ENCODE measurements around the gene MED31.
"Not testable (repeated sequence)": the region's sequence is repeated elsewhere in the genome, so short reads cannot be mapped to it uniquely, and the experiment has no call there.

Gene MED31

GRCh38 chr17:6660805-6661463 is 9.5 kb upstream of the MED31 start:
- H3K27ac ChIP-seq (ENCODE audit: low read length, poor library complexity, severe bottlenecking): no peak overlapping the region
- H3K14ac ChIP-seq (ENCODE audit: low read length in 2 of 2): no peak overlapping the region
- no peaks in the 10 kb centered on the region for H3K9me3 ChIP-seq (ENCODE audit: control insufficient read depth, low read length)
- H3K27me3 ChIP-seq (ENCODE audit: control insufficient read depth in 1 of 2, insufficient read depth in 1 of 2, low read length in 2 of 2): peaks cover 44 to 57% of the 10 kb centered on the region in 2 experiments
- no peak overlapping the region for H2BK5ac ChIP-seq (ENCODE audit: low read depth, low read length, poor library complexity, severe bottlenecking)
- no peaks in the 10 kb centered on the region for H3K4me1 ChIP-seq (ENCODE audit: control insufficient read depth, insufficient read depth, low read depth, low read length)
- H2BK15ac ChIP-seq (ENCODE audit: low read depth, poor library complexity, severe bottlenecking): no peak overlapping the region
- no peaks in the 10 kb centered on the region for H3K79me1 ChIP-seq (replicated peaks; ENCODE audit: low read length, poor library complexity, severe bottlenecking)
- no peak for DNase-seq
- H3K36me3 ChIP-seq (ENCODE audit: control insufficient read depth in 1 of 2, insufficient read depth in 2 of 2, low read depth in 1 of 2, low read length in 2 of 2): no peaks in the 10 kb centered on the region
- H4K8ac ChIP-seq (ENCODE audit: low read length): no peak overlapping the region
- H2AFZ ChIP-seq (ENCODE audit: low read depth, low read length): no peak overlapping the region
- H3K18ac ChIP-seq (ENCODE audit: low read depth in 1 of 2, low read length in 2 of 2): no peak overlapping the region
- H3K4me2 ChIP-seq (ENCODE audit: low read length, poor library complexity, severe bottlenecking): no peak overlapping the region
- H3K9ac ChIP-seq (ENCODE audit: low read length): no peak overlapping the region
- no peak overlapping the region for H3K4me3 ChIP-seq (ENCODE audit: insufficient read depth in 1 of 2, low read depth in 1 of 2, low read length in 2 of 2)
- H4K91ac ChIP-seq (ENCODE audit: low read length): no peak overlapping the region
- no peak overlapping the region for H3K23ac ChIP-seq (ENCODE audit: low read length in 2 of 2)
- H2BK120ac ChIP-seq (ENCODE audit: low read depth, low read length): no peak overlapping the region
- no peak overlapping the region for H2AK5ac ChIP-seq (ENCODE audit: low read length, severe bottlenecking)
- H3K4ac ChIP-seq (ENCODE audit: low read depth in 1 of 2, low read length in 2 of 2): no peak overlapping the region
- no peak overlapping the region for H2BK12ac ChIP-seq (ENCODE audit: low read length in 2 of 2)
- 84% methylated on average over 11 of the region's 11 CpGs for WGBS

GRCh38 chr17:6660101-6660500 is 8.7 kb upstream of the MED31 start:
- DNase-seq: no peak
- Histone ChIP-seq H2BK5ac (ENCODE audit: low read depth, low read length, poor library complexity, severe bottlenecking) (no peak overlapping the region), H3K4ac (ENCODE audit: low read depth in 1 of 2, low read length in 2 of 2) (no peak overlapping the region), H4K8ac (ENCODE audit: low read length) (no peak overlapping the region), H2AK5ac (ENCODE audit: low read length, severe bottlenecking) (no peak overlapping the region), H3K9ac (ENCODE audit: low read length) (no peak overlapping the region), H3K14ac (ENCODE audit: low read length in 2 of 2) (no peak overlapping the region), H3K27ac (ENCODE audit: low read length, poor library complexity, severe bottlenecking) (no peak overlapping the region), H3K4me2 (ENCODE audit: low read length, poor library complexity, severe bottlenecking) (no peak overlapping the region), H3K18ac (ENCODE audit: low read depth in 1 of 2, low read length in 2 of 2) (no peak overlapping the region), H2AFZ (ENCODE audit: low read depth, low read length) (no peak overlapping the region), H2BK12ac (ENCODE audit: low read length in 2 of 2) (no peak overlapping the region), H3K23ac (ENCODE audit: low read length in 2 of 2) (no peak overlapping the region), H3K27me3 (ENCODE audit: control insufficient read depth in 1 of 2, insufficient read depth in 1 of 2, low read length in 2 of 2) (peaks cover 50 to 61% of the 10 kb centered on the region in 2 experiments), H3K4me1 (ENCODE audit: control insufficient read depth, insufficient read depth, low read depth, low read length) (peaks cover 2% of the 10 kb centered on the region), H4K91ac (ENCODE audit: low read length) (no peak overlapping the region), H3K79me1 (replicated peaks; ENCODE audit: low read length, poor library complexity, severe bottlenecking) (no peaks in the 10 kb centered on the region), H3K36me3 (ENCODE audit: control insufficient read depth in 1 of 2, insufficient read depth in 2 of 2, low read depth in 1 of 2, low read length in 2 of 2) (no peaks in the 10 kb centered on the region), H2BK120ac (ENCODE audit: low read depth, low read length) (no peak overlapping the region), H3K9me3 (ENCODE audit: control insufficient read depth, low read length) (no peaks in the 10 kb centered on the region), H3K4me3 (ENCODE audit: insufficient read depth in 1 of 2, low read depth in 1 of 2, low read length in 2 of 2) (no peak overlapping the region), H2BK15ac (ENCODE audit: low read depth, poor library complexity, severe bottlenecking) (no peak overlapping the region)
- WGBS: 93% methylated on average over 9 of the region's 9 CpGs

- WGBS: no CpG with 5 or more reads among the region's 5 CpGs
- H3K27me3 ChIP-seq (ENCODE audit: control insufficient read depth in 1 of 2, insufficient read depth in 1 of 2, low read length in 2 of 2): peaks cover 59 to 69% of the 10 kb centered on the region in 2 experiments
- H2BK120ac ChIP-seq (ENCODE audit: low read depth, low read length); H2AK5ac ChIP-seq (ENCODE audit: low read length, severe bottlenecking); H2AFZ ChIP-seq (ENCODE audit: low read depth, low read length); H2BK12ac ChIP-seq (ENCODE audit: low read length in 2 of 2); H3K27ac ChIP-seq (ENCODE audit: low read length, poor library complexity, severe bottlenecking); H3K4me3 ChIP-seq (ENCODE audit: insufficient read depth in 1 of 2, low read depth in 1 of 2, low read length in 2 of 2); H3K4me2 ChIP-seq (ENCODE audit: low read length, poor library complexity, severe bottlenecking); H2BK5ac ChIP-seq (ENCODE audit: low read depth, low read length, poor library complexity, severe bottlenecking); H2BK15ac ChIP-seq (ENCODE audit: low read depth, poor library complexity, severe bottlenecking); H3K4me1 ChIP-seq (ENCODE audit: control insufficient read depth, insufficient read depth, low read depth, low read length); H3K14ac ChIP-seq (ENCODE audit: low read length in 2 of 2); DNase-seq; H3K36me3 ChIP-seq (ENCODE audit: control insufficient read depth in 1 of 2, insufficient read depth in 2 of 2, low read depth in 1 of 2, low read length in 2 of 2); H3K79me1 ChIP-seq (replicated peaks; ENCODE audit: low read length, poor library complexity, severe bottlenecking); H3K18ac ChIP-seq (ENCODE audit: low read depth in 1 of 2, low read length in 2 of 2); H4K91ac ChIP-seq (ENCODE audit: low read length); H3K9ac ChIP-seq (ENCODE audit: low read length); H3K9me3 ChIP-seq (ENCODE audit: control insufficient read depth, low read length); H3K23ac ChIP-seq (ENCODE audit: low read length in 2 of 2); H3K4ac ChIP-seq (ENCODE audit: low read depth in 1 of 2, low read length in 2 of 2); H4K8ac ChIP-seq (ENCODE audit: low read length): not testable (repeated sequence)
Observed at GRCh38 chr17:6658411-6658810, 7.0 kb upstream of the MED31 start.

- no peak overlapping the region for H2BK12ac ChIP-seq (ENCODE audit: low read length in 2 of 2)
- H4K8ac ChIP-seq (ENCODE audit: low read length): no peak overlapping the region
- no peak overlapping the region for H3K18ac ChIP-seq (ENCODE audit: low read depth in 1 of 2, low read length in 2 of 2)
- no peak overlapping the region for H2AFZ ChIP-seq (ENCODE audit: low read depth, low read length)
- H3K27me3 ChIP-seq (ENCODE audit: control insufficient read depth in 1 of 2, insufficient read depth in 1 of 2, low read length in 2 of 2): peaks cover 59 to 67% of the 10 kb centered on the region in 2 experiments
- no peak overlapping the region for H3K4me2 ChIP-seq (ENCODE audit: low read length, poor library complexity, severe bottlenecking)
- no peaks in the 10 kb centered on the region for H3K9me3 ChIP-seq (ENCODE audit: control insufficient read depth, low read length)
- no peaks in the 10 kb centered on the region for H3K36me3 ChIP-seq (ENCODE audit: control insufficient read depth in 1 of 2, insufficient read depth in 2 of 2, low read depth in 1 of 2, low read length in 2 of 2)
- H3K4me3 ChIP-seq (ENCODE audit: insufficient read depth in 1 of 2, low read depth in 1 of 2, low read length in 2 of 2): no peak overlapping the region
- H3K79me1 ChIP-seq (replicated peaks; ENCODE audit: low read length, poor library complexity, severe bottlenecking): peaks cover 4% of the 10 kb centered on the region
- peaks cover 9% of the 10 kb centered on the region for H3K4me1 ChIP-seq (ENCODE audit: control insufficient read depth, insufficient read depth, low read depth, low read length)
- no peak overlapping the region for H3K27ac ChIP-seq (ENCODE audit: low read length, poor library complexity, severe bottlenecking)
- DNase-seq: no peak
- no peak overlapping the region for H2BK5ac ChIP-seq (ENCODE audit: low read depth, low read length, poor library complexity, severe bottlenecking)
- H2BK120ac ChIP-seq (ENCODE audit: low read depth, low read length): no peak overlapping the region
- no peak overlapping the region for H3K4ac ChIP-seq (ENCODE audit: low read depth in 1 of 2, low read length in 2 of 2)
- no peak overlapping the region for H4K91ac ChIP-seq (ENCODE audit: low read length)
- H3K23ac ChIP-seq (ENCODE audit: low read length in 2 of 2): no peak overlapping the region
- no peak overlapping the region for H2AK5ac ChIP-seq (ENCODE audit: low read length, severe bottlenecking)
- H3K14ac ChIP-seq (ENCODE audit: low read length in 2 of 2): no peak overlapping the region
- no peak overlapping the region for H3K9ac ChIP-seq (ENCODE audit: low read length)
- H2BK15ac ChIP-seq (ENCODE audit: low read depth, poor library complexity, severe bottlenecking): no peak overlapping the region
- 76% methylated on average over 15 of the region's 18 CpGs for WGBS
Observed at GRCh38 chr17:6657633-6658287, 6.4 kb upstream of the MED31 start.
